Middle frontal gyrus (tissue), 1 donor: ENCODE results near the gene TECR.
"Not testable (repeated sequence)": the region's sequence is repeated elsewhere in the genome, so short reads cannot be mapped to it uniquely, and the experiment has no call there.

Source experiments
- DNase-seq: peaks from one replicate; pipeline ENCODE4 v3.0.0-alpha.2; 2015; ENCODE audit warnings: low spot score; ENCODE audit errors: extremely low spot score

TECR gene

GRCh38 chr19:14529254-14530004 lies at the start of gene TECR:
TECR (plus strand) TSS chr19:14529594; CDS start chr19:14529697, 103 bp downstream.
- peak; percentile 99 for DNase-seq

GRCh38 chr19:14479975-14480699 lies 49.3 kb upstream of the TECR start:
- no peak for DNase-seq

GRCh38 chr19:14480700-14481079 lies 48.7 kb upstream of the TECR start:
- DNase-seq = no peak

- DNase-seq = no peak
These were observed 47.0 kb upstream of the TECR start for GRCh38 chr19:14482172-14482941.

- no peak for DNase-seq
These were observed 41.8 kb upstream of the TECR start for GRCh38 chr19:14487370-14488125.

- no peak for DNase-seq
These were observed 36.5 kb upstream of the TECR start for GRCh38 chr19:14492756-14493337.

GRCh38 chr19:14494411-14494810 lies 35.0 kb upstream of the TECR start:
- no peak for DNase-seq

- no peak for DNase-seq
These were observed 34.3 kb upstream of the TECR start for GRCh38 chr19:14494910-14495671.

GRCh38 chr19:14495672-14496028 lies 33.7 kb upstream of the TECR start:
- no peak for DNase-seq

- DNase-seq = peak; percentile 95
These were observed 33.2 kb upstream of the TECR start, which contains the start of gene GIPC1 for GRCh38 chr19:14496029-14496833. GIPC1 (minus strand) TSS chr19:14496127; CDS start chr19:14482976, 13,151 bp downstream.

- no peak for DNase-seq
These were observed 32.6 kb upstream of the TECR start for GRCh38 chr19:14496834-14497227.

GRCh38 chr19:14497228-14497921 lies 32.0 kb upstream of the TECR start:
- no peak for DNase-seq

GRCh38 chr19:14502334-14503092 lies 26.9 kb upstream of the TECR start:
- no peak for DNase-seq

- no peak for DNase-seq
These were observed 26.1 kb upstream of the TECR start for GRCh38 chr19:14503285-14503684.

GRCh38 chr19:14504575-14504974 lies 24.8 kb upstream of the TECR start:
- not testable (repeated sequence) for DNase-seq

GRCh38 chr19:14505488-14506239 lies 23.7 kb upstream of the TECR start:
- DNase-seq = no peak
